CD4-positive, alpha-beta T cell treated with Interleukin-12 subunit alpha and Interleukin-12 subunit beta, for 1 hour (primary cell): ENCODE data around the gene CPB2.

Experiments
- DNase-seq: peaks from one replicate; pipeline ENCODE4 v3.0.0-alpha.2; 2020

The CPB2 gene

GRCh38 chr13:46104868-46105267 is at the start of gene CPB2:
Gene CPB2 (minus strand): TSS chr13:46105033. CDS start chr13:46105009, 24 bp downstream.
- no peak for DNase-seq

- no peak for DNase-seq
Observed at GRCh38 chr13:46154136-46154801, 49.4 kb upstream of the CPB2 start.

GRCh38 chr13:46152627-46153328 is 47.9 kb upstream of the CPB2 start:
- DNase-seq, result no peak

- no peak for DNase-seq
Observed at GRCh38 chr13:46150134-46150693, 45.4 kb upstream of the CPB2 start.

GRCh38 chr13:46149272-46150133 is 44.7 kb upstream of the CPB2 start:
- DNase-seq, result no peak

- DNase-seq, result no peak
Observed at GRCh38 chr13:46146898-46147297, 42.1 kb upstream of the CPB2 start.

GRCh38 chr13:46145950-46146349 is 41.1 kb upstream of the CPB2 start:
- no peak for DNase-seq

GRCh38 chr13:46145135-46145534 is 40.3 kb upstream of the CPB2 start:
- DNase-seq, result no peak

- DNase-seq, result no peak
Observed at GRCh38 chr13:46143184-46143701, 38.4 kb upstream of the CPB2 start.

- DNase-seq, result no peak
Observed at GRCh38 chr13:46142776-46143175, 37.9 kb upstream of the CPB2 start.

- no peak for DNase-seq
Observed at GRCh38 chr13:46140044-46140443, 35.2 kb upstream of the CPB2 start.

GRCh38 chr13:46137627-46138317 is 32.9 kb upstream of the CPB2 start:
- DNase-seq, result no peak

GRCh38 chr13:46136688-46137087 is 31.9 kb upstream of the CPB2 start:
- no peak for DNase-seq

GRCh38 chr13:46134961-46135522 is 30.2 kb upstream of the CPB2 start:
- no peak for DNase-seq

GRCh38 chr13:46134494-46134893 is 29.7 kb upstream of the CPB2 start:
- no peak for DNase-seq

GRCh38 chr13:46132109-46132508 is 27.3 kb upstream of the CPB2 start:
- no peak for DNase-seq

GRCh38 chr13:46131705-46132104 is 26.9 kb upstream of the CPB2 start:
- no peak for DNase-seq

- no peak for DNase-seq
Observed at GRCh38 chr13:46129955-46130618, 25.3 kb upstream of the CPB2 start.

GRCh38 chr13:46129124-46129523 is 24.3 kb upstream of the CPB2 start:
- no peak for DNase-seq

- no peak for DNase-seq
Observed at GRCh38 chr13:46127358-46128023, 22.7 kb upstream of the CPB2 start.
